Subcutaneous adipose tissue (tissue), 4 donors: ENCODE data around the gene LIN9. TPM values are rescaled to one million over a fixed set of nuclear protein-coding genes. Genes with fewer than 3 reads are reported as not detected.

Experiments used
- total RNA-seq, 4 donors: library from RNA; depleted of rRNA; stranded (reverse); fragments of >200 nt; gene quantifications; one replicate each; pipeline ENCODE4 v1.1.0, GENCODE V29; 2016
- TF ChIP-seq, protein P1 (sequence below): fragments of 450-650 bp; IDR thresholded peaks from one replicate; pipeline ENCODE4 v1.5.1; 2016; ENCODE audit warnings: low read depth, mild to moderate bottlenecking, control low read depth, antibody characterized with exemption, moderate library complexity

LIN9 gene
- total RNA-seq, 4 donors from 2014 or later, result 1.8 to 4.1 (median 2.1) TPM

DNA sequence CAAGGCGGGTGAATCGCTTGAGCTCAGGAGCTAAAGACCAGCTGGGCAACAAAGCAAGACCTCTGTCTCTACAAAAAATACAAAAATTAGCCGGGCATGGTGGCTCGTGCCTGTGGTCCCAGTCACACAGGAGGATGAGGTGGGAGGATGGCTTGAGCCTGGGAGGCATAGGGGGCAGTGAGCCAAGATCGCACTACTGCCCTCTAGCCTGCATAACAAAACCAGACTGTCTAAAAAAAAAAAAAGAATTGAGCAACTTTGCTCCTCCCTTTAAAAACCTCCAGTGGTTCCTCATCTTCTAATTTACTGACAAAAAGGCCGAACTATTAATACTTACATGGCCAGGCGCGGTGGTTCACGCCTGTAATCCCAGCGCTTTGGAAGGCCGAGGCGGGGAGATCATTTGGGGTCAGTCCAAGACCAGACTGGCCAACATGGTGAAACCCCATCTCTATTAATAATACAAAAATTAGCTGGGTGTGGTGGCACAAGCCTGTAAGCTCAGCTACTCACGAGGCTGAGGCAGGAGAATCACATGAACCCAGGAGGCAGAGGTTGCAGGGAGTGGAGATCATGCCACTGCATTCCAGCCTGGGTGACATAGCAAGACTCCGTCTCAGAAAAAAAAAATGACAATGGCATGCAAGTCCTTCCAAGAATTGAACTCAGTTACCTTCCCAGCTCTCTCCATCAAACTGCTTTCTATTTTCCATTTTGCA is 126.8 kb downstream of the LIN9 start:
- TF ChIP-seq, protein P1, sequence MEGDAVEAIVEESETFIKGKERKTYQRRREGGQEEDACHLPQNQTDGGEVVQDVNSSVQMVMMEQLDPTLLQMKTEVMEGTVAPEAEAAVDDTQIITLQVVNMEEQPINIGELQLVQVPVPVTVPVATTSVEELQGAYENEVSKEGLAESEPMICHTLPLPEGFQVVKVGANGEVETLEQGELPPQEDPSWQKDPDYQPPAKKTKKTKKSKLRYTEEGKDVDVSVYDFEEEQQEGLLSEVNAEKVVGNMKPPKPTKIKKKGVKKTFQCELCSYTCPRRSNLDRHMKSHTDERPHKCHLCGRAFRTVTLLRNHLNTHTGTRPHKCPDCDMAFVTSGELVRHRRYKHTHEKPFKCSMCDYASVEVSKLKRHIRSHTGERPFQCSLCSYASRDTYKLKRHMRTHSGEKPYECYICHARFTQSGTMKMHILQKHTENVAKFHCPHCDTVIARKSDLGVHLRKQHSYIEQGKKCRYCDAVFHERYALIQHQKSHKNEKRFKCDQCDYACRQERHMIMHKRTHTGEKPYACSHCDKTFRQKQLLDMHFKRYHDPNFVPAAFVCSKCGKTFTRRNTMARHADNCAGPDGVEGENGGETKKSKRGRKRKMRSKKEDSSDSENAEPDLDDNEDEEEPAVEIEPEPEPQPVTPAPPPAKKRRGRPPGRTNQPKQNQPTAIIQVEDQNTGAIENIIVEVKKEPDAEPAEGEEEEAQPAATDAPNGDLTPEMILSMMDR, result no peak

Other genes starting within 250 kb of the LIN9 start
- gene H3-3A, start 246.4 kb downstream of the LIN9 start, total RNA-seq, result 100 to 1,000 TPM; 191 to 368 (median 329) TPM
- gene ACBD3, start 122.4 kb downstream of the LIN9 start, total RNA-seq, result 10 to 100 TPM; 40.1 to 56.6 (median 51.4) TPM
- gene MIXL1, start 85.5 kb downstream of the LIN9 start, total RNA-seq, result not detected
- 10 to 100 TPM; 40.4 to 72.2 (median 51.1) TPM for gene PARP1, start 98.9 kb upstream of the LIN9 start, total RNA-seq
- 1 to 10 TPM in 3 of 4 donors, under 1 TPM in 1; 0.16 to 4.1 (median 1.4) TPM for gene STUM, start 239.6 kb upstream of the LIN9 start, total RNA-seq